SK-N-SH (cell line): Measurements from ENCODE around the gene AR. TPM values are rescaled to one million over a fixed set of nuclear protein-coding genes. Genes with fewer than 3 reads are reported as not detected.

Experiments
- CTCF ChIA-PET: fragments of 300-600, 350-600 bp; formaldehyde crosslinking; extraction: SDS; loops from one replicate; lab custom pipeline; 2021; lab: Yijun Ruan, JAX
- POLR2A ChIA-PET: fragments of 350-600 bp; sonication (Branson Sonifier 250); formaldehyde crosslinking; extraction: SDS; loops from one replicate; lab custom pipeline; 2020; ENCODE audit warnings: antibody characterized with exemption, inconsistent platforms; lab: Yijun Ruan, JAX
- DNase-seq: peaks from one replicate; pipeline ENCODE4 v3.0.0; 2012
- H2AFZ ChIP-seq: fragments of 200-600 bp; sonication (generic); 2 replicates; pipeline ENCODE4 v1.8.1; 2016; ENCODE audit warnings: antibody characterized with exemption, mild to moderate bottlenecking, low read depth
- H3F3A ChIP-seq: fragments of 200-600 bp; sonication (generic); replicated peaks from 2 replicates; pipeline ENCODE3; 2016; ENCODE audit warnings: antibody characterized with exemption, mild to moderate bottlenecking; ENCODE audit not compliant: insufficient read depth
- H3K27ac ChIP-seq, 2 experiments: fragments of 200-500 bp in 1 of 2; fragments of 200-600 bp in 1 of 2; sonication (Bioruptor generic) in 1 of 2; sonication (generic), shearing (Covaris generic) in 1 of 2; 2 replicates each; pipeline versions ENCODE4 v1.5.1 to v1.6.1; 2014 to 2016; ENCODE audit warnings: low read depth in 2 of 2, inconsistent platforms in 1 of 2, low read length in 1 of 2, mild to moderate bottlenecking in 1 of 2, mixed read lengths in 1 of 2
- H3K27me3 ChIP-seq: fragments of 200-600 bp; sonication (generic), shearing (Covaris generic); 2 replicates; pipeline ENCODE4 v1.6.1; 2016; ENCODE audit warnings: mixed run types; ENCODE audit not compliant: insufficient read depth
- H3K36me3 ChIP-seq, 2 experiments: fragments of 200-500 bp in 1 of 2; fragments of 200-600 bp in 1 of 2; sonication (Bioruptor generic) in 1 of 2; sonication (generic) in 1 of 2; replicated peaks in 1 of 2; 2 replicates each; pipeline versions ENCODE3 to v1.5.1; 2014 to 2016; ENCODE audit warnings: low read length in 1 of 2, mild to moderate bottlenecking in 1 of 2; ENCODE audit not compliant: insufficient read depth in 2 of 2, control insufficient read depth in 1 of 2
- H3K4me1 ChIP-seq, 2 experiments: fragments of 200-500 bp in 1 of 2; fragments of 200-600 bp in 1 of 2; sonication (Bioruptor generic) in 1 of 2; sonication (generic), shearing (Covaris generic) in 1 of 2; 2 replicates each; pipeline versions ENCODE4 v1.5.1 to v1.6.1; 2014 to 2016; ENCODE audit warnings: low read depth in 1 of 2, low read length in 1 of 2, mixed run types in 1 of 2; ENCODE audit not compliant: insufficient read depth in 2 of 2, control insufficient read depth in 1 of 2
- H3K4me2 ChIP-seq: fragments of 200-600 bp; sonication (generic), shearing (Covaris generic); 2 replicates; pipeline ENCODE4 v1.6.1; 2017; ENCODE audit warnings: mixed run types
- H3K4me3 ChIP-seq, 2 experiments: fragments of 200-500 bp in 1 of 2; fragments of 200-600 bp in 1 of 2; sonication (Bioruptor generic) in 1 of 2; sonication (generic), shearing (Covaris generic) in 1 of 2; 2 replicates each; pipeline versions ENCODE4 v1.5.1 to v1.8.1; 2014 to 2016; ENCODE audit warnings: low read depth in 2 of 2, inconsistent platforms in 1 of 2, low read length in 1 of 2, mild to moderate bottlenecking in 1 of 2, mixed read lengths in 1 of 2, moderate library complexity in 1 of 2
- H3K79me2 ChIP-seq: fragments of 200-600 bp; sonication (generic); 2 replicates; pipeline ENCODE4 v1.8.1; 2017; ENCODE audit warnings: mild to moderate bottlenecking; ENCODE audit not compliant: insufficient read depth
- H3K9ac ChIP-seq: fragments of 200-600 bp; sonication (generic); 2 replicates; pipeline ENCODE4 v1.6.1; 2017; ENCODE audit warnings: mixed run types
- H3K9me2 ChIP-seq: fragments of 200-600 bp; sonication (generic); 2 replicates; pipeline ENCODE4 v1.6.1; 2017; ENCODE audit warnings: mixed run types
- H3K9me3 ChIP-seq: fragments of 200-600 bp; sonication (generic); 2 replicates; pipeline ENCODE4 v1.6.1; 2017; ENCODE audit warnings: mixed run types, mild to moderate bottlenecking, moderate library complexity
- H4K20me1 ChIP-seq: fragments of 200-600 bp; sonication (generic); 2 replicates; pipeline ENCODE4 v1.6.1; 2017; ENCODE audit warnings: mild to moderate bottlenecking, mixed run types; ENCODE audit not compliant: insufficient read depth
- CHD2 ChIP-seq: fragments of 150-350 bp; IDR thresholded peaks from 2 replicates; pipeline ENCODE4 v1.6.1; 2018; ENCODE audit warnings: low read length; ENCODE audit not compliant: partially characterized antibody
- ELF1 ChIP-seq: IDR thresholded peaks from 2 replicates; pipeline ENCODE4 v1.4.0; 2012
- EP300 ChIP-seq, 2 experiments: IDR thresholded peaks; 2 replicates each; pipeline versions ENCODE4 v1.4.0 to v1.6.1; 2012; ENCODE audit warnings: borderline replicate concordance in 1 of 2, low read depth in 1 of 2, low read length in 1 of 2
- EZH2phosphoT487 ChIP-seq: fragments of 200-600 bp; sonication (generic); IDR thresholded peaks from 2 replicates; pipeline ENCODE4 v1.6.1; 2017; ENCODE audit warnings: low read depth, mixed run types, mild to moderate bottlenecking, antibody characterized with exemption, moderate library complexity, borderline replicate concordance
- FOSL2 ChIP-seq: IDR thresholded peaks from 2 replicates; pipeline ENCODE4 v1.4.0; 2012; ENCODE audit warnings: low read depth, mild to moderate bottlenecking, moderate library complexity, borderline replicate concordance
- FOXJ3 ChIP-seq: sonication (generic); formaldehyde crosslinking; IDR thresholded peaks from 2 replicates; pipeline ENCODE4 v1.5.1; 2020; ENCODE audit warnings: mild to moderate bottlenecking, missing genetic modification reagents
- NRF1 ChIP-seq: IDR thresholded peaks from 2 replicates; pipeline ENCODE4 v1.6.1; 2012; ENCODE audit warnings: low read depth, mild to moderate bottlenecking, low read length
- RAD21 ChIP-seq: IDR thresholded peaks from 2 replicates; pipeline ENCODE4 v1.6.1; 2012; ENCODE audit warnings: mild to moderate bottlenecking, low read length
- RXRA ChIP-seq: IDR thresholded peaks from 2 replicates; pipeline ENCODE4 v1.4.0; 2012; ENCODE audit warnings: low read depth, mild to moderate bottlenecking, borderline replicate concordance
- SIN3A ChIP-seq: IDR thresholded peaks from 2 replicates; pipeline ENCODE4 v1.6.1; 2012; ENCODE audit warnings: low read depth, mild to moderate bottlenecking, low read length, moderate library complexity, borderline replicate concordance
- TCF12 ChIP-seq: IDR thresholded peaks from 2 replicates; pipeline ENCODE4 v1.4.0; 2012
- TEAD4 ChIP-seq: IDR thresholded peaks from 2 replicates; pipeline ENCODE4 v1.4.0; 2012; ENCODE audit warnings: mild to moderate bottlenecking, borderline replicate concordance; ENCODE audit not compliant: insufficient read depth
- YY1 ChIP-seq: IDR thresholded peaks from 2 replicates; pipeline ENCODE4 v1.4.0; 2012; ENCODE audit warnings: low read depth, mild to moderate bottlenecking
- WGBS: methylation state at CpG from one replicate; pipeline ENCODE4 v1.1.6; 2017; ENCODE audit warnings: low lambda C conversion rate; 5-methylcytosine and 5-hydroxymethylcytosine counted together
- polyA plus RNA-seq, 3 experiments: library from polyadenylated mRNA; depleted of rRNA; stranded (reverse); fragments of >200 nt; gene quantifications; 2 replicates each; pipeline ENCODE4 v1.2.3, GENCODE V29; 2012
- TF ChIP-seq, protein P1 (sequence below): IDR thresholded peaks from 2 replicates; pipeline ENCODE4; 2012
- TF ChIP-seq, protein P2 (sequence below): fragments of 200-600 bp; sonication (generic); IDR thresholded peaks from 2 replicates; pipeline ENCODE4 v1.6.1; 2017; ENCODE audit warnings: antibody characterized with exemption, mild to moderate bottlenecking, moderate library complexity
- TF ChIP-seq, protein P3 (sequence below): IDR thresholded peaks from 2 replicates; pipeline ENCODE4 v1.4.0; 2012; ENCODE audit warnings: low read depth
- TF ChIP-seq, protein P4 (sequence below): fragments of 150-350 bp; IDR thresholded peaks from 2 replicates; pipeline ENCODE4 v1.6.1; 2016; ENCODE audit warnings: mild to moderate bottlenecking, low read depth, low read length

The AR gene
- polyA plus RNA-seq, 1 of the 3 experiments (the other 2 are of a cell fraction) = not detected

DNA sequence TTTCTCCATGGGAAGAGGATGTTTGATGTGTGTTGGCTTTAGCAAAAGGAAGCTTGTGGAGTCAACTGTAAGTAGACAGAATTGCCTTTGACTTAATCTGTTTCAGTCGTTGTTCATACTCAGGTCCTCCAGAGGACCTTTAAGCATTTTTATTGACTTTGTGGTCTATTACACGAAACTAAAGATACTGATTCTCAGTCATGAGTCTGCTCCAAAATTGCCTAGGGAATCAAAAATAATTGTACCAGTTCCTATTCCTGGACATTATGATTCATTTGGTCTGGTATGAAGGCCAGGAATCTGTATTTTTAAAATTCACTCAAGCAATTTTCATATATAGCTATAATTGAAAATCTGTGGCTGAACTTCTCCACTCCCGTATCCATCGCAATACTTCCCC, 38.6 kb downstream of the AR start:
- DNase-seq = no peak
- POLR2A ChIA-PET = no interaction called here

DNA sequence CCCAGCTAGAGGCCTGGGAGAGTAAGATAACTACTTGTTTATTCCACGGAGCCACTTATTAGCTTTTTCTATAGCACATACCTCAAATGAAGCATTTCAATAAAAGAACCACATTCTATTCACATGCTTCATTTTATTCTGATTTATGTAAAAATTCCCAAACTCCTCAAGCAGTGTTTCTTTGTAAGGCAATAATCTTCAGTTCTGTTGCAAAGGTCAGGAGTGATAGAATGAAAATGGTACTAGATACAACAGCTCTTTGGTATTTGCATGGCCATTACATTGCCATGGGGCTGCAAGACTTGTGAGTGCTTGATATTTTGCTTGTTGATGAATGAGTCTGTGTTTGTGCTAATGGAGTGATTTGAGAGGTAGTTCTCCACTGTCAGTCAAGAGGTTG, 39.4 kb downstream of the AR start:
- no peak for DNase-seq
- Histone ChIP-seq H3K27ac (no peak overlapping the region), H3K4me1 (no peaks in the 10 kb centered on the region), H3K36me3 (no peaks in the 10 kb centered on the region), H3K9me2 (no peaks in the 10 kb centered on the region), H3F3A (no peaks in the 10 kb centered on the region), H3K9me3 (no peaks in the 10 kb centered on the region), H3K4me3 (no peak overlapping the region), H4K20me1 (no peaks in the 10 kb centered on the region), H3K27me3 (no peaks in the 10 kb centered on the region), H3K4me2 (no peak overlapping the region), H2AFZ (no peak overlapping the region), H3K9ac (no peak overlapping the region), H3K79me2 (no peaks in the 10 kb centered on the region)
- WGBS = 6% methylated on average over 1 of the region's 1 CpG
- TF ChIP-seq SIN3A (no peak), NRF1 (no peak), EZH2phosphoT487 (no peak), RXRA (no peak), FOXJ3 (CRISPR knock-in tag) (no peak), TCF12 (no peak), YY1 (no peak), RAD21 (no peak), TEAD4 (no peak), CHD2 (no peak), ELF1 (no peak), EP300 (IDR thresholded peaks at IDR 0.05; ENCODE audit: borderline replicate concordance in 1 of 2, low read depth in 1 of 2, low read length in 1 of 2) (no peak)
- TF ChIP-seq, protein P1, sequence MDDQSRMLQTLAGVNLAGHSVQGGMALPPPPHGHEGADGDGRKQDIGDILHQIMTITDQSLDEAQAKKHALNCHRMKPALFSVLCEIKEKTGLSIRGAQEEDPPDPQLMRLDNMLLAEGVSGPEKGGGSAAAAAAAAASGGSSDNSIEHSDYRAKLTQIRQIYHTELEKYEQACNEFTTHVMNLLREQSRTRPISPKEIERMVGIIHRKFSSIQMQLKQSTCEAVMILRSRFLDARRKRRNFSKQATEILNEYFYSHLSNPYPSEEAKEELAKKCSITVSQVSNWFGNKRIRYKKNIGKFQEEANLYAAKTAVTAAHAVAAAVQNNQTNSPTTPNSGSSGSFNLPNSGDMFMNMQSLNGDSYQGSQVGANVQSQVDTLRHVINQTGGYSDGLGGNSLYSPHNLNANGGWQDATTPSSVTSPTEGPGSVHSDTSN = no peak
- TF ChIP-seq, protein P2, sequence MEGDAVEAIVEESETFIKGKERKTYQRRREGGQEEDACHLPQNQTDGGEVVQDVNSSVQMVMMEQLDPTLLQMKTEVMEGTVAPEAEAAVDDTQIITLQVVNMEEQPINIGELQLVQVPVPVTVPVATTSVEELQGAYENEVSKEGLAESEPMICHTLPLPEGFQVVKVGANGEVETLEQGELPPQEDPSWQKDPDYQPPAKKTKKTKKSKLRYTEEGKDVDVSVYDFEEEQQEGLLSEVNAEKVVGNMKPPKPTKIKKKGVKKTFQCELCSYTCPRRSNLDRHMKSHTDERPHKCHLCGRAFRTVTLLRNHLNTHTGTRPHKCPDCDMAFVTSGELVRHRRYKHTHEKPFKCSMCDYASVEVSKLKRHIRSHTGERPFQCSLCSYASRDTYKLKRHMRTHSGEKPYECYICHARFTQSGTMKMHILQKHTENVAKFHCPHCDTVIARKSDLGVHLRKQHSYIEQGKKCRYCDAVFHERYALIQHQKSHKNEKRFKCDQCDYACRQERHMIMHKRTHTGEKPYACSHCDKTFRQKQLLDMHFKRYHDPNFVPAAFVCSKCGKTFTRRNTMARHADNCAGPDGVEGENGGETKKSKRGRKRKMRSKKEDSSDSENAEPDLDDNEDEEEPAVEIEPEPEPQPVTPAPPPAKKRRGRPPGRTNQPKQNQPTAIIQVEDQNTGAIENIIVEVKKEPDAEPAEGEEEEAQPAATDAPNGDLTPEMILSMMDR = no peak
- TF ChIP-seq, protein P3, sequence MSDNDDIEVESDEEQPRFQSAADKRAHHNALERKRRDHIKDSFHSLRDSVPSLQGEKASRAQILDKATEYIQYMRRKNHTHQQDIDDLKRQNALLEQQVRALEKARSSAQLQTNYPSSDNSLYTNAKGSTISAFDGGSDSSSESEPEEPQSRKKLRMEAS = no peak
- POLR2A ChIA-PET = no interaction called here
- CTCF ChIA-PET = no interaction called here

More for the DNA sequence above, 38.6 kb downstream of the AR start:
- H3K27ac ChIP-seq = no peak overlapping the region
- no peaks in the 10 kb centered on the region for H3K27me3 ChIP-seq
- no peaks in the 10 kb centered on the region for H3F3A ChIP-seq
- H3K9me3 ChIP-seq = no peaks in the 10 kb centered on the region
- no peak overlapping the region for H3K4me2 ChIP-seq
- no peaks in the 10 kb centered on the region for H3K4me1 ChIP-seq
- H3K9me2 ChIP-seq = no peaks in the 10 kb centered on the region
- TF ChIP-seq FOSL2 (no peak), ELF1 (no peak)
- TF ChIP-seq, protein P4, sequence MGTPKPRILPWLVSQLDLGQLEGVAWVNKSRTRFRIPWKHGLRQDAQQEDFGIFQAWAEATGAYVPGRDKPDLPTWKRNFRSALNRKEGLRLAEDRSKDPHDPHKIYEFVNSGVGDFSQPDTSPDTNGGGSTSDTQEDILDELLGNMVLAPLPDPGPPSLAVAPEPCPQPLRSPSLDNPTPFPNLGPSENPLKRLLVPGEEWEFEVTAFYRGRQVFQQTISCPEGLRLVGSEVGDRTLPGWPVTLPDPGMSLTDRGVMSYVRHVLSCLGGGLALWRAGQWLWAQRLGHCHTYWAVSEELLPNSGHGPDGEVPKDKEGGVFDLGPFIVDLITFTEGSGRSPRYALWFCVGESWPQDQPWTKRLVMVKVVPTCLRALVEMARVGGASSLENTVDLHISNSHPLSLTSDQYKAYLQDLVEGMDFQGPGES = no peak
- CTCF ChIA-PET = no interaction called here
- no peaks in the 10 kb centered on the region for H4K20me1 ChIP-seq
- no peak overlapping the region for H3K4me3 ChIP-seq
- H2AFZ ChIP-seq = no peak overlapping the region
- H3K9ac ChIP-seq = no peak overlapping the region
- WGBS = 3% methylated on average over 4 of the region's 4 CpGs
- H3K36me3 ChIP-seq = no peaks in the 10 kb centered on the region
- no peaks in the 10 kb centered on the region for H3K79me2 ChIP-seq
